ENCODE measurements around the gene HIGD1A.

- TF ChIP-seq CTCF (IDR thresholded peaks at IDR 0.05) (no peak), POLR2A (IDR thresholded peaks at IDR 0.05) (no peak)
These were observed 67.8 kb downstream of the HIGD1A start for GRCh38 chr3:42736531-42736930.
